Measurements from ENCODE around the gene JARID2.

The JARID2 gene

GRCh38 chr6:15496345-15497131 is 250.7 kb downstream of the JARID2 start:
- H3K4me3 ChIP-seq (ENCODE audit: low read depth, low read length), result no peak overlapping the region
- no peak overlapping the region for H3K27ac ChIP-seq
- TF ChIP-seq CTCF (IDR thresholded peaks at IDR 0.05; ENCODE audit: low read depth, low read length), result no peak
- peaks cover 52% of the 10 kb centered on the region for H3K36me3 ChIP-seq
- no peaks in the 10 kb centered on the region for H3K9me3 ChIP-seq (ENCODE audit: severe bottlenecking)
- DNase-seq, result no peak
- H3K27me3 ChIP-seq (ENCODE audit: insufficient read depth, low read depth, severe bottlenecking), result no peaks in the 10 kb centered on the region

GRCh38 chr6:15498640-15499039 is 252.8 kb downstream of the JARID2 start:
- no peak for DNase-seq
- Histone ChIP-seq H3K27ac (peak overlapping the region; percentile 2; the same call in 1 of the 2 replicates), H3K36me3 (peaks cover 70% of the 10 kb centered on the region), H3K4me3 (ENCODE audit: low read depth, low read length) (no peak overlapping the region), H3K27me3 (ENCODE audit: insufficient read depth, low read depth, severe bottlenecking) (no peaks in the 10 kb centered on the region), H3K9me3 (ENCODE audit: severe bottlenecking) (no peaks in the 10 kb centered on the region)
- TF ChIP-seq CTCF (IDR thresholded peaks at IDR 0.05; ENCODE audit: low read depth, low read length), result no peak

GRCh38 chr6:15499125-15499524 is 253.3 kb downstream of the JARID2 start:
- no peak for TF ChIP-seq CTCF (IDR thresholded peaks at IDR 0.05; ENCODE audit: low read depth, low read length)
- H3K36me3 ChIP-seq, result peaks cover 75% of the 10 kb centered on the region
- H3K4me3 ChIP-seq (ENCODE audit: low read depth, low read length), result no peak overlapping the region
- DNase-seq, result no peak
- peak overlapping the region; percentile 2 for H3K27ac ChIP-seq
- no peaks in the 10 kb centered on the region for H3K9me3 ChIP-seq (ENCODE audit: severe bottlenecking)
- no peaks in the 10 kb centered on the region for H3K27me3 ChIP-seq (ENCODE audit: insufficient read depth, low read depth, severe bottlenecking)

GRCh38 chr6:15499591-15499990 is 253.7 kb downstream of the JARID2 start:
- Histone ChIP-seq H3K27me3 (ENCODE audit: insufficient read depth, low read depth, severe bottlenecking) (no peaks in the 10 kb centered on the region), H3K36me3 (peaks cover 79% of the 10 kb centered on the region), H3K27ac (peak overlapping the region; percentile 2; the same call in 1 of the 2 replicates), H3K4me3 (ENCODE audit: low read depth, low read length) (no peak overlapping the region), H3K9me3 (ENCODE audit: severe bottlenecking) (no peaks in the 10 kb centered on the region)
- TF ChIP-seq CTCF (IDR thresholded peaks at IDR 0.05; ENCODE audit: low read depth, low read length), result no peak
- DNase-seq, result no peak

GRCh38 chr6:15500078-15500740 is 254.3 kb downstream of the JARID2 start:
- H3K27ac ChIP-seq, result no peak overlapping the region
- H3K9me3 ChIP-seq (ENCODE audit: severe bottlenecking), result no peaks in the 10 kb centered on the region
- no peak for TF ChIP-seq CTCF (IDR thresholded peaks at IDR 0.05; ENCODE audit: low read depth, low read length)
- H3K36me3 ChIP-seq, result peaks cover 83% of the 10 kb centered on the region
- H3K4me3 ChIP-seq (ENCODE audit: low read depth, low read length), result no peak overlapping the region
- no peaks in the 10 kb centered on the region for H3K27me3 ChIP-seq (ENCODE audit: insufficient read depth, low read depth, severe bottlenecking)
- no peak for DNase-seq
